K562 (cell line): ENCODE measurements around the gene GNAI2. TPM values are rescaled to one million over a fixed set of nuclear protein-coding genes. Genes with fewer than 3 reads are reported as not detected.

ENCODE experiments used
- ATF1 ChIP-seq, 2 experiments: fragments of 450-650 bp in 1 of 2; IDR thresholded peaks; 2 replicates each; pipeline ENCODE4 v1.6.1; 2016; ENCODE audit warnings: missing compliant biosample characterization in 1 of 2, missing genetic modification characterization in 1 of 2
- CREBBP ChIP-seq: IDR thresholded peaks from one replicate; pipeline ENCODE4 v1.6.1; 2012; ENCODE audit warnings: low read depth, mild to moderate bottlenecking, control low read depth, inconsistent platforms, low read length
- DEAF1 ChIP-seq: fragments of 450-650 bp; formaldehyde crosslinking; IDR thresholded peaks from 2 replicates; pipeline ENCODE4 v1.4.0; 2020; ENCODE audit warnings: mild to moderate bottlenecking, moderate library complexity
- EP400 ChIP-seq: fragments of 450-650 bp; IDR thresholded peaks from 2 replicates; pipeline ENCODE4 v1.6.1; 2017; ENCODE audit warnings: antibody characterized with exemption, mild to moderate bottlenecking, moderate library complexity
- FOXJ2 ChIP-seq: fragments of 200-800 bp; sonication (Bioruptor generic); IDR thresholded peaks from 2 replicates; pipeline ENCODE4 v1.6.1; 2016; ENCODE audit warnings: missing genetic modification characterization, missing compliant biosample characterization
- FOXP4 ChIP-seq: sonication (generic); formaldehyde crosslinking; IDR thresholded peaks from 2 replicates; pipeline ENCODE4 v1.8.0; 2022; ENCODE audit warnings: mild to moderate bottlenecking, missing genetic modification reagents, borderline replicate concordance
- HCFC1 ChIP-seq: IDR thresholded peaks from 2 replicates; pipeline ENCODE4 v1.6.1; 2012; ENCODE audit warnings: low read depth, low read length, improper control_type of control experiment
- HOXB6 ChIP-seq: fragments of 250-450 bp; sonication (Bioruptor Pico); IDR thresholded peaks from 2 replicates; pipeline ENCODE4 v1.5.1; 2022; ENCODE audit warnings: mild to moderate bottlenecking, borderline replicate concordance
- ID3 ChIP-seq, 2 experiments: fragments of 250-450 bp in 1 of 2; fragments of 450-650 bp in 1 of 2; sonication (Bioruptor Pico) in 1 of 2; IDR thresholded peaks; 2 replicates each; pipeline versions ENCODE4 v1.6.1 to v1.8.0; 2016 to 2021; ENCODE audit warnings: mild to moderate bottlenecking in 2 of 2, moderate library complexity in 2 of 2, missing compliant biosample characterization in 1 of 2, missing genetic modification characterization in 1 of 2
- KLF10 ChIP-seq: fragments of 250-450 bp; sonication (Bioruptor Pico); IDR thresholded peaks from 2 replicates; pipeline ENCODE4 v1.6.1; 2021; ENCODE audit warnings: matching md5 sums
- KLF16 ChIP-seq: IDR thresholded peaks from 2 replicates; pipeline ENCODE4 v1.6.1; 2016; ENCODE audit warnings: antibody characterized with exemption
- MLX ChIP-seq, 2 experiments: fragments of 450-650 bp in 1 of 2; sonication (generic) in 1 of 2; formaldehyde crosslinking; conservative IDR thresholded peaks; 2 replicates each; pipeline versions ENCODE4 v1.4.0 to v1.8.1; 2020 to 2022; ENCODE audit warnings: mild to moderate bottlenecking in 1 of 2, missing genetic modification reagents in 1 of 2
- NFE2 ChIP-seq: IDR thresholded peaks from 2 replicates; pipeline ENCODE4 v1.6.1; 2014; ENCODE audit warnings: antibody characterized with exemption, low read depth
- NFE2L1 ChIP-seq: fragments of 450-650 bp; IDR thresholded peaks from 2 replicates; pipeline ENCODE4 v1.6.1; 2016; ENCODE audit warnings: missing genetic modification characterization, low read depth, mild to moderate bottlenecking, missing compliant biosample characterization, moderate library complexity, borderline replicate concordance
- RBBP5 ChIP-seq: fragments of 200-600 bp; sonication (generic); IDR thresholded peaks from 2 replicates; pipeline ENCODE4 v1.6.1; 2012; ENCODE audit warnings: borderline replicate concordance, mild to moderate bottlenecking, low read length, control low read depth, inconsistent platforms; ENCODE audit not compliant: insufficient read depth, poor library complexity, severe bottlenecking
- TCF15 ChIP-seq: fragments of 250-450 bp; sonication (Bioruptor Pico); IDR thresholded peaks from 2 replicates; pipeline ENCODE4 v1.8.0; 2022; ENCODE audit warnings: moderate library complexity, mild to moderate bottlenecking, inconsistent platforms
- TFE3 ChIP-seq: fragments of 450-650 bp; formaldehyde crosslinking; IDR thresholded peaks from 2 replicates; pipeline ENCODE4 v1.4.0; 2020; ENCODE audit warnings: mild to moderate bottlenecking, mixed read lengths
- TSC22D4 ChIP-seq: fragments of 450-650 bp; IDR thresholded peaks from 2 replicates; pipeline ENCODE4 v1.6.1; 2016; ENCODE audit warnings: missing genetic modification characterization, missing biosample characterization, control low read depth
- ZNF184 ChIP-seq: sonication (generic); formaldehyde crosslinking; IDR thresholded peaks from 2 replicates; pipeline ENCODE4 v1.5.0; 2020; ENCODE audit warnings: missing genetic modification reagents
- ZNF232 ChIP-seq: sonication (generic); formaldehyde crosslinking; IDR thresholded peaks from 2 replicates; pipeline ENCODE4 v1.8.0; 2022; ENCODE audit warnings: mild to moderate bottlenecking, missing genetic modification reagents
- ZNF347 ChIP-seq: fragments of 450-650 bp; formaldehyde crosslinking; IDR thresholded peaks from 2 replicates; pipeline ENCODE4 v1.4.0; 2020; ENCODE audit warnings: low read depth, mild to moderate bottlenecking, moderate library complexity
- ZNF551 ChIP-seq: fragments of 250-450 bp; sonication (Bioruptor Pico); IDR thresholded peaks from 2 replicates; pipeline ENCODE4 v1.5.0; 2021; ENCODE audit warnings: mild to moderate bottlenecking, moderate library complexity
- polyA plus RNA-seq, 8 experiments: library from polyadenylated mRNA; depleted of rRNA in 4 of 8; stranded (reverse) in 5 of 8; unstranded in 3 of 8; fragments of >200 nt; fragmentation: Nextera tagmentation in 2 of 8; fragmentation: Illumina TruSeq in 1 of 8; extraction: Ambion mirVana in 2 of 8; extraction: Trizol in 1 of 8; gene quantifications; 2 replicates each; pipeline versions ENCODE4 v1.2.1 to v1.2.3, GENCODE V29; 2011 to 2014; ENCODE audit warnings: inconsistent platforms in 1 of 8, missing spikeins in 1 of 8
- total RNA-seq, 7 experiments: library from RNA; depleted of rRNA in 6 of 7; stranded (reverse); fragments of >200 nt in 6 of 7; fragmentation: Illumina TruSeq in 2 of 7; extraction: Trizol in 2 of 7; gene quantifications; 2 replicates each; pipeline versions ENCODE4 v1.2.1 to v1.2.3, GENCODE V29; 2011 to 2021; ENCODE audit warnings: low replicate concordance in 1 of 7

Gene GNAI2
- total and polyA plus RNA-seq, 9 of the 15 experiments (the other 6 are each of a cell fraction or from before 2014, with no cell fraction given), result 1.1 to 72.2 (median 42.7) TPM

- TF ChIP-seq TFE3 (CRISPR knock-in tag), result no peak
- TF ChIP-seq HCFC1, result no peak; the same call in 1 of the 2 replicates
- no peak for TF ChIP-seq ZNF184 (CRISPR knock-in tag)
- TF ChIP-seq ID3 (CRISPR knock-in tag; IDR thresholded peaks at IDR 0.05), result no peak
- TF ChIP-seq ID3 (tag; IDR thresholded peaks at IDR 0.05), result no peak
- no peak for TF ChIP-seq ZNF347 (CRISPR knock-in tag)
- no peak for TF ChIP-seq KLF10 (CRISPR knock-in tag)
- TF ChIP-seq CREBBP, result no peak
- no peak for TF ChIP-seq DEAF1 (CRISPR knock-in tag)
- TF ChIP-seq ATF1 (CRISPR knock-in tag; IDR thresholded peaks at IDR 0.05), result no peak
- TF ChIP-seq ATF1 (tag; IDR thresholded peaks at IDR 0.05), result peak; percentile 64
- TF ChIP-seq NFE2, result no peak
- TF ChIP-seq KLF16, result no peak
- TF ChIP-seq RBBP5, result no peak
- TF ChIP-seq FOXP4 (CRISPR knock-in tag), result 0 out of 2 replicates have a peak, but pooled peaks have one; percentile 58
- TF ChIP-seq EP400, result peak; percentile 44; the same call in 1 of the 2 replicates
- no peak for TF ChIP-seq TSC22D4 (tag)
- no peak for TF ChIP-seq TCF15 (CRISPR knock-in tag)
- no peak for TF ChIP-seq ZNF551 (CRISPR knock-in tag)
- no peak for TF ChIP-seq FOXJ2 (tag)
- TF ChIP-seq HOXB6 (CRISPR knock-in tag), result no peak
- TF ChIP-seq NFE2L1 (tag), result no peak
- no peak for TF ChIP-seq MLX (CRISPR knock-in tag; conservative IDR thresholded peaks at IDR 0.05)
- no peak for TF ChIP-seq ZNF232 (CRISPR knock-in tag)
These were observed 10.5 kb downstream of the GNAI2 start (continued) for GRCh38 chr3:50246517-50246954.
